Stimulated activated effector memory CD8-positive, alpha-beta T cell treated with anti-CD3 and anti-CD28 coated beads, Interleukin-12 subunit alpha, Interleukin-12 subunit beta, amount 100 ng/mL, for 72 hours (primary cell): ENCODE data around the gene WRNIP1.
A peak's percentile ranks its signal among the peaks of the same experiment; 100 is the strongest.

Source experiments
- ATAC-seq: fragments of 150-1000 bp; cut with Tn5 transposase; 2 replicates; pipeline ENCODE4 v1.10.0; 2021
- DNase-seq, 2 donors: peaks; one replicate each; pipeline ENCODE4 v3.0.0; 2021 to 2022; ENCODE audit warnings: low spot score in 2 of 2
- H3K27ac Mint-ChIP-seq: one replicate; pipeline ENCODE4 v1.8.0; 2022; ENCODE audit warnings: mild to moderate bottlenecking, mixed read lengths
- H3K36me3 Mint-ChIP-seq: one replicate; pipeline ENCODE4 v1.8.0; 2022; ENCODE audit warnings: mild to moderate bottlenecking, mixed read lengths
- H3K4me1 Mint-ChIP-seq: one replicate; pipeline ENCODE4 v1.8.0; 2022; ENCODE audit warnings: mixed read lengths
- H3K4me3 Mint-ChIP-seq: one replicate; pipeline ENCODE4 v1.8.0; 2022; ENCODE audit warnings: mild to moderate bottlenecking, mixed read lengths
- H3K9me3 Mint-ChIP-seq: one replicate; pipeline ENCODE4 v1.8.0; 2022; ENCODE audit warnings: mixed read lengths

Gene WRNIP1

GRCh38 chr6:2764610-2765165 lies 505 bp upstream of the WRNIP1 start:
- H3K4me1 Mint-ChIP-seq = peaks cover 38% of the 10 kb centered on the region
- H3K27ac Mint-ChIP-seq = peak overlapping the region; percentile 96
- no peaks in the 10 kb centered on the region for H3K9me3 Mint-ChIP-seq
- ATAC-seq = peak; percentile 80
- peak overlapping the region; percentile 85 for H3K4me3 Mint-ChIP-seq
- peak in 1 of 2 donors; percentile 26 for DNase-seq
- peaks cover 34% of the 10 kb centered on the region for H3K36me3 Mint-ChIP-seq

- peak overlapping the region; percentile 85 for H3K4me3 Mint-ChIP-seq
- ATAC-seq = no peak
- H3K9me3 Mint-ChIP-seq = no peaks in the 10 kb centered on the region
- H3K27ac Mint-ChIP-seq = peak overlapping the region; percentile 82
- peaks cover 43% of the 10 kb centered on the region for H3K4me1 Mint-ChIP-seq
- peaks cover 48% of the 10 kb centered on the region for H3K36me3 Mint-ChIP-seq
- DNase-seq = peak; percentile 40 to 75
These were observed 938 bp downstream of the WRNIP1 start for GRCh38 chr6:2765896-2766766.

DNA sequence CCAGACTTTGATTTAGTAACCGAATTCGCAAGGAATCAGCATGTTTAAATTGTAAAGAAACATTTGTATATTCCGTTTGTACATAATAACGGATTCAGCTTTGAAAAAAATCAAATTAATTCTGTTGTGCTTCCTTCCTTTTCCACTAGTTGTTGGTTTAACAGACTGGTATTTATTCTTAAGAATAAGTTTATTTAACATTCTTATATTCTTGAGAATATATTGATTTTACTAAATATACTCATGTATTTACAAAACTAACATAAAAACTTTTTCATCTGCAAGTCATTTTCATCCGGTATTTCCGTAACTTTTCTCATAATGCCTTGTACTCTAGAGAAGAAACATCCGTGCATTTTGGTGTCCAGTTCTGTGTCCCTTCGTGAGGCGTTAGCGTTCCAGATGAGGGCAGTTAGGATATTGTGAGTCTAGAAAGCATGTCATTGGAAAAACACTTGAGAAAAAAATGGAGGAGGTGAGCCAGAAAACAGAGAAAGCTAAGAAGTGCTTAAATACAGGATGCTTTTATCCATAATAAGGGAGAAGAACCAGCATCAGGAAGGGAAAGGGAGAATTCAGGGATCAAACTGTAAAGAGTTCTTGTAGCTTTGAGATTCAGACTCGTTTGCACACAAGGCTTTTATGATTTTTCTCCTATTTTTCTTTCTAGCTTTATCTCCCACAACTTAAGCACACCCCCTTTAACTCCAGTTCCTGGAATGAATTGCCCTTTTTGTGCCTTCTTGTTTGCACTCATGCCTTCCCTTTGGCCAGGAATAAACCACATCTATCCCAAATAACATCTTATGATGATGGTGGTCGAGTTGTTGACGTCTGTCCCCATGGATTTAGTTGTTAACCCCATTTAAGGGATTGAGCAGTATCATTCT lies 1.8 kb downstream of the WRNIP1 start:
- no peak for ATAC-seq
- H3K4me1 Mint-ChIP-seq = peaks cover 43% of the 10 kb centered on the region

DNA sequence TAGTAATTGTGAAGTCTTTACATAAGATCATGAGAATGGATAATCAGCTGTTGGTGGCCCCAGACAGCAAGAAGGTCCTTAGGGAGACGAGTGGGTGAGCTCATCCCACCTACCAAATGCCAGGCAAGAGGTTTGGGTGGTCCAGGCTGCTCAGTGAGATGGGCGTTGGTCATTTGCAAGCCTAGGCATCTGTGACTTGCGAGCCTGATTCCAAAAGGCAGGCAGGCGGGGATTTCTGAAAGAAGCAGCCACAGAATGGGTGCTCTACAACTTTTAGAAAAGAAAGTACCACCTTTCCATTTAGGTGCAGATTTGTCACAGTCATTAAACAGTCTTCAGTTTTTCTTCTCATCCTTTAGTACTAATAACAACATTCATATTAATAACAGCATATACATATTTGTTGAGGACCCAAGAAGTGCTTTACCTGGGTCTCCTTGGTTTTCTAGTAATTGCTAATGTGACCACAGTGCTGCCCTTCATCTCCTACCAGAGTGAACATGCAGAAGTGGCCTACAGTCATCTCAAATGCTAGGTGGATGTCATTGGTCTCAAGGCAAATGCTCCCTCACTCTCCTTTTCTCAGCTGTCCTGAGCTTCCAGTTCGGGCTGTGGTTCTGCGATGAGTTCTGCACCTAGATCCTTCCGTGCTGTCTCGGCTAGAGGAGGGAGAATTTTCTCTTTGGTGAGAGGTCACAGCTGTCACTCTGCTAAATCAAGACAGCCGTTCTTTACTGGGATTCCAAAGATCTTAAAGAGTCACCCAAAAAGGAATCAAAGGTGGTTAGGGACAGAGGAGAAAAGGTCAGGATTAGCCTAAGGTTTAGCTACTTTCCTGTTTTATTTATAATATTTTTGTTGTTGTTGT lies 2.7 kb downstream of the WRNIP1 start:
- DNase-seq (no peak), ATAC-seq (no peak)
- H3K4me1 Mint-ChIP-seq = peaks cover 44% of the 10 kb centered on the region
- peak overlapping the region; percentile 85 for H3K4me3 Mint-ChIP-seq
- H3K27ac Mint-ChIP-seq = peak overlapping the region; percentile 48
- peaks cover 66% of the 10 kb centered on the region for H3K36me3 Mint-ChIP-seq
- no peaks in the 10 kb centered on the region for H3K9me3 Mint-ChIP-seq

More for the DNA sequence above, 1.8 kb downstream of the WRNIP1 start:
- Mint-ChIP-seq H3K36me3 (peaks cover 57% of the 10 kb centered on the region), H3K9me3 (no peaks in the 10 kb centered on the region), H3K4me3 (peak overlapping the region; percentile 85), H3K27ac (peak overlapping the region; percentile 82)
- no peak for DNase-seq

DNA sequence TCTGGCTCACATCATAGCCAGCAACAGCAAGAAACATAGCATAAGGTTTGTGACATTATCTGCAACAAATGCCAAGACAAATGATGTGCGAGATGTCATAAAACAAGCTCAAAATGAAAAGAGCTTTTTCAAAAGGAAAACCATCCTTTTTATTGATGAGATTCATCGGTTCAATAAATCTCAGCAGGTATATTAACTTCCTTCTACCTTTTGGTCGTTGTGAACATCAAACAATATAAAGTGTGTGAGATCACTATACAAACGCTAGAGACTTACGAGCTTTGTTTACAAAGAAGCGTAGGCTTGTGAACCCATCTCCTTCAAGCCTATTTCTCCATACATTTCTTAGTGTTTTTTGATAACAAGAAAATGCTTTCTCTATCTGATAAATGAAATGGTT lies 3.5 kb downstream of the WRNIP1 start:
- Mint-ChIP-seq H3K4me3 (peak overlapping the region; percentile 85), H3K27ac (no peak overlapping the region), H3K4me1 (peaks cover 52% of the 10 kb centered on the region), H3K9me3 (no peaks in the 10 kb centered on the region), H3K36me3 (peaks cover 74% of the 10 kb centered on the region)
- no peak for ATAC-seq
- DNase-seq = no peak

- ATAC-seq = no peak
- Mint-ChIP-seq H3K36me3 (peaks cover 76% of the 10 kb centered on the region), H3K27ac (no peak overlapping the region), H3K4me3 (no peak overlapping the region), H3K9me3 (no peaks in the 10 kb centered on the region), H3K4me1 (peaks cover 53% of the 10 kb centered on the region)
- no peak for DNase-seq
These were observed 5.0 kb downstream of the WRNIP1 start for GRCh38 chr6:2770171-2770570.

- H3K4me1 Mint-ChIP-seq = peaks cover 58% of the 10 kb centered on the region
- ATAC-seq (no peak), DNase-seq (no peak)
- H3K36me3 Mint-ChIP-seq = peaks cover 78% of the 10 kb centered on the region
- H3K9me3 Mint-ChIP-seq = no peaks in the 10 kb centered on the region
- H3K4me3 Mint-ChIP-seq = no peak overlapping the region
- H3K27ac Mint-ChIP-seq = no peak overlapping the region
These were observed 5.9 kb downstream of the WRNIP1 start for GRCh38 chr6:2771079-2771478.

- Mint-ChIP-seq H3K4me1 (peaks cover 58% of the 10 kb centered on the region), H3K36me3 (peaks cover 87% of the 10 kb centered on the region), H3K27ac (no peak overlapping the region), H3K9me3 (no peaks in the 10 kb centered on the region), H3K4me3 (no peak overlapping the region)
- ATAC-seq = no peak
- DNase-seq = no peak
These were observed 7.6 kb downstream of the WRNIP1 start for GRCh38 chr6:2772840-2773239.

GRCh38 chr6:2773449-2773848 lies 8.3 kb downstream of the WRNIP1 start:
- H3K4me3 Mint-ChIP-seq = no peak overlapping the region
- ATAC-seq (no peak), DNase-seq (no peak)
- no peaks in the 10 kb centered on the region for H3K9me3 Mint-ChIP-seq
- H3K36me3 Mint-ChIP-seq = peaks cover 83% of the 10 kb centered on the region
- no peak overlapping the region for H3K27ac Mint-ChIP-seq
- H3K4me1 Mint-ChIP-seq = peaks cover 53% of the 10 kb centered on the region

- DNase-seq (no peak), ATAC-seq (no peak)
- H3K36me3 Mint-ChIP-seq = peaks cover 83% of the 10 kb centered on the region
- no peaks in the 10 kb centered on the region for H3K9me3 Mint-ChIP-seq
- peaks cover 44% of the 10 kb centered on the region for H3K4me1 Mint-ChIP-seq
- H3K4me3 Mint-ChIP-seq = no peak overlapping the region
- no peak overlapping the region for H3K27ac Mint-ChIP-seq
These were observed 9.8 kb downstream of the WRNIP1 start for GRCh38 chr6:2775003-2775402.

DNA sequence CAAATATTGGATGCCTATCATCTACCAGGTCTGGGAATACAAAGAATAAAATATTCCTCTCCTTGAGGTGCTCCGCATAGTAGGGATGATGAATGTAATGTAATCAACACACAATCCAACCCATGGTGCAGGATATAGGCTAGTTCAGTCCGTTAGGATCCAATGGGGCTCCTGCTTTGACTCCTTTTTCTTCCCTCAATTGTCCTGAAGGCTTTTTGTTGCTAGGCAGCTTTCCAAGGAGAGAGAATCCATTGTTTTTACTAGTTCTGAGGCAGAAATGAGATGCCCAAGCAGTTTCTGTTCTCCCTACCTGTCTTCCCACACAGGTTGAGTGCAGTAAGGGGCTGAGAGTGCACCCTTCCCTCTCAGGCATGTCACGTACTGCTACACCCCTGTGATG lies 12.1 kb downstream of the WRNIP1 start:
- Mint-ChIP-seq H3K9me3 (no peaks in the 10 kb centered on the region), H3K36me3 (peaks cover 81% of the 10 kb centered on the region), H3K27ac (peak overlapping the region; percentile 52), H3K4me3 (no peak overlapping the region), H3K4me1 (peaks cover 43% of the 10 kb centered on the region)
- ATAC-seq (no peak), DNase-seq (no peak)

- no peak for DNase-seq
- Mint-ChIP-seq H3K9me3 (no peaks in the 10 kb centered on the region), H3K4me1 (peaks cover 42% of the 10 kb centered on the region), H3K4me3 (no peak overlapping the region), H3K27ac (no peak overlapping the region), H3K36me3 (peaks cover 81% of the 10 kb centered on the region)
- ATAC-seq = no peak
These were observed 15.0 kb downstream of the WRNIP1 start for GRCh38 chr6:2780102-2780737.

- H3K9me3 Mint-ChIP-seq = no peaks in the 10 kb centered on the region
- peaks cover 40% of the 10 kb centered on the region for H3K4me1 Mint-ChIP-seq
- H3K36me3 Mint-ChIP-seq = peaks cover 85% of the 10 kb centered on the region
- H3K4me3 Mint-ChIP-seq = no peak overlapping the region
- DNase-seq (no peak), ATAC-seq (peak; percentile 19)
- H3K27ac Mint-ChIP-seq = peak overlapping the region; percentile 23
These were observed 16.6 kb downstream of the WRNIP1 start for GRCh38 chr6:2781685-2782355.

DNA sequence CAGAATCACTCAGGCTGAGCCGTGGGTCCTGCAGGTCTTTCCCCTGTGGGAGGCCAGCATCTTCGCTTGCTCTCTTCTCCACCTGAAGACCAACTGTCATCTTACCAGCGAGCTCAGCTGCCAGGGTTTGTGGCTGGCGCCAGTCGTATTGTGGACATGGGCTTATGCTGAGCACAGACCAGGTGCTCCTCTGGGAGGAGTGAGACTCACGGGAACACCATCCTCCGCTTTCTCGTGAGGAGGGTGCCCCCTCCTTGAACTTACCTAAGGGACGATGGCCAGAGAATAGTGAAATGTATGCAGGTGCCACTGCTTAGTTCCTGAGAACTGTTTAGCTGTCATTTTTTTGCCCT lies 17.1 kb downstream of the WRNIP1 start:
- no peak for DNase-seq
- no peak for ATAC-seq
- peaks cover 40% of the 10 kb centered on the region for H3K4me1 Mint-ChIP-seq

More for the DNA sequence above, 17.1 kb downstream of the WRNIP1 start:
- H3K27ac Mint-ChIP-seq = peak overlapping the region; percentile 23
- H3K9me3 Mint-ChIP-seq = no peaks in the 10 kb centered on the region
- no peak overlapping the region for H3K4me3 Mint-ChIP-seq
- H3K36me3 Mint-ChIP-seq = peaks cover 88% of the 10 kb centered on the region
